ENCODE results near the gene RSL24D1. TPM values are rescaled to one million over a fixed set of nuclear protein-coding genes. Genes with fewer than 3 reads are reported as not detected.

Gene RSL24D1
- total and polyA plus RNA-seq, 9 donors = 86.7 to 190 (median 117) TPM

DNA sequence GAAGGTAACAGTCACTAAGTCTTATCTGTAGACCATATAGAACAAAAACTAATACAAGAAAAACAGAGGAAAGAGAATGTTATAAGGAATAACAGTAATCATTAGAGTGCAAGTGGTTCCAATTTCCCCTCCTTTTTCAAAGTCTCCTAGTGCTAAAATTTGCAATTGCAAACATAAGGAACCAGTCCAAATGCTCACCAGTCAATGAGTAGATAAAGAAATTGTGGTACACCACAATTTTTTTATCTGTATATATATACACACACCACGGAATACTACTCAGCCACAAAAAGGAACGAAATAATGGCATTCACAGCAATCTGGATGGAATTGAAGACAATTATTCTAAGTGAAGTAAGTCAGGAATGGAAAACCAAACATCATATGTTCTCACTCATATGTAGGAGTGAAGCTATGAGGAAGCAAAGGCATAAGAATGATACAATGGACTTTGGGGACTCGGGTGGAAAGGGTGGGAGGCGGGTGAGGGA, 38.9 kb upstream of the RSL24D1 start:
- Histone ChIP-seq H3K27ac (no peak overlapping the region), H3K27me3 (no peaks in the 10 kb centered on the region), H3K4me1 (ENCODE audit: insufficient read depth) (no peaks in the 10 kb centered on the region), H3K4me3 (no peak overlapping the region), H3K9me3 (no peaks in the 10 kb centered on the region), H3K36me3 (no peaks in the 10 kb centered on the region)
- intact Hi-C loops (cut with DNase I) = no loop called here
- WGBS, 3 donors = 92 to 97% (median 96%) methylated on average over 4 of the region's 4 CpGs
- no peak for DNase-seq
- TF ChIP-seq POLR2A (IDR thresholded peaks at IDR 0.05) = no peak
- TF ChIP-seq EP300 (IDR thresholded peaks at IDR 0.05) = no peak
- TF ChIP-seq CTCF (IDR thresholded peaks at IDR 0.05) = no peak

DNA sequence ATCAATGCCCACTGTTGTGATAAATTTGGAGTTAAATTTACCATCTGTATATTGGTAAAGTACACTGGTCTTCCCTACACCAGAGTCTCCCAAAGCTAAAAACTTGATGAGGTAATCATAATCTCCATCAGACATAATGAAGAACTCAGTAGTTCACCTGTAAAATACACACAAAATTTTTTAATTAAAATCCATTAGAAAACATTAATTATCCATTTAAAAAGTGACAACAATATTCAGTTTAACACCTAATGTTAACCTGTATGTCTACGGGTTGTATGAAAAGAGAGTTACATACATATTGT, 38.0 kb upstream of the RSL24D1 start:
- Histone ChIP-seq H3K9me3 (no peaks in the 10 kb centered on the region), H3K4me3 (no peak overlapping the region), H3K27me3 (no peaks in the 10 kb centered on the region), H3K36me3 (no peaks in the 10 kb centered on the region), H3K4me1 (ENCODE audit: insufficient read depth) (no peaks in the 10 kb centered on the region), H3K27ac (no peak overlapping the region)
- no peak for DNase-seq
- TF ChIP-seq POLR2A (IDR thresholded peaks at IDR 0.05) (no peak), EP300 (IDR thresholded peaks at IDR 0.05) (no peak)
- 93 to 100% (median 97%) methylated on average over 1 of the region's 1 CpG for WGBS, 3 donors
- intact Hi-C loops (cut with DNase I) = no loop called here

DNA sequence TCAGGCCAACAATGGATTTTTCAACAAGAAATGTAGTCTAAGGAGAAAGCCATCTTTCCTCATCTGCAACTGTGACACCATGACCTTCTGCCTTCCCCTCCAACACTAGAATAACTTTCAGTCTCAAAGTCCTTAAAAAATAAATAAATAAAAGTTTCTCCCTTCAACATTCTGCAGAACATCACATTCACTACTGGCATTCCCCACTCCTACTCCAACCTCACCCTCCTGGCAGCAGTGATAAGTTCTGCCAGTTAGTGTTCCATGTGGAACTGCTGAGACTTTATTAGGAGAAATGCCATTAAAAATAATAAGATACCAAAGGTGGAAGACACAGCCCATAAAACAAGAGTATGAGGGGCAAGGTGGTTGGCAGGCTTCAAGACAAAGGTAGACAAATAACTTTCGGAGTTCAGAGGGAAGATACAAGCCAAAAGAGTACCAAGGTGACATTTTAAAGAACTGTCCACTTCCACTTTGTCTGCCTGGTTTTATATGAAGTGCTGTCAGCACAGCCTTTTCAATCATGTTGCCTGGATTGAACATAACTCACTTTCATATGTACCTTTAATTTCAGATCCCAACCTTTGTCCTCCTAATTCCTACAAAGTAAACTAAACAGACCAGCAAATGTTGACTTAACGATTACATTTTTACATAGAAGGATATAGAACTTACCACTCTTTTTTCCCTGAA, 37.5 kb upstream of the RSL24D1 start:
- Histone ChIP-seq H3K4me1 (ENCODE audit: insufficient read depth) (no peaks in the 10 kb centered on the region), H3K36me3 (no peaks in the 10 kb centered on the region), H3K9me3 (no peaks in the 10 kb centered on the region), H3K4me3 (no peak overlapping the region), H3K27ac (no peak overlapping the region), H3K27me3 (no peaks in the 10 kb centered on the region)
- intact Hi-C loops (cut with DNase I) = no loop called here
- TF ChIP-seq POLR2A (IDR thresholded peaks at IDR 0.05) (no peak), EP300 (IDR thresholded peaks at IDR 0.05) (no peak), CTCF (IDR thresholded peaks at IDR 0.05) (no peak)
- WGBS, 3 donors = 94 to 99% (median 96%) methylated on average over 2 of the region's 2 CpGs
- no peak for DNase-seq

- H3K36me3 ChIP-seq = no peaks in the 10 kb centered on the region
- H3K27me3 ChIP-seq = no peaks in the 10 kb centered on the region
- no peaks in the 10 kb centered on the region for H3K4me1 ChIP-seq (ENCODE audit: insufficient read depth)
- intact Hi-C loops (cut with DNase I) = no loop called here
- H3K4me3 ChIP-seq = no peak overlapping the region
- DNase-seq = no peak
- 95 to 96% (median 95%) methylated on average over 1 of the region's 1 CpG for WGBS, 3 donors
- no peaks in the 10 kb centered on the region for H3K9me3 ChIP-seq
- TF ChIP-seq EP300 (IDR thresholded peaks at IDR 0.05) = no peak
- no peak for TF ChIP-seq CTCF (IDR thresholded peaks at IDR 0.05)
- TF ChIP-seq POLR2A (IDR thresholded peaks at IDR 0.05) = no peak
- H3K27ac ChIP-seq = no peak overlapping the region
These were observed 34.7 kb upstream of the RSL24D1 start for GRCh38 chr15:55231455-55231854.

GRCh38 chr15:55230953-55231352, 34.2 kb upstream of the RSL24D1 start:
- Histone ChIP-seq H3K27me3 (no peaks in the 10 kb centered on the region), H3K9me3 (no peaks in the 10 kb centered on the region), H3K4me3 (no peak overlapping the region), H3K4me1 (ENCODE audit: insufficient read depth) (no peaks in the 10 kb centered on the region), H3K27ac (no peak overlapping the region), H3K36me3 (no peaks in the 10 kb centered on the region)
- 94 to 96% (median 96%) methylated on average over 1 of the region's 1 CpG for WGBS, 3 donors
- DNase-seq = no peak
- intact Hi-C loops (cut with DNase I) = no loop called here
- TF ChIP-seq EP300 (IDR thresholded peaks at IDR 0.05) (no peak), POLR2A (IDR thresholded peaks at IDR 0.05) (no peak), CTCF (IDR thresholded peaks at IDR 0.05) (no peak)
